Prostate gland (tissue), 1 donor: ENCODE measurements around the gene SEMA5A.

Experiments used
- POLR2A ChIP-seq: fragments of 450-650 bp; IDR thresholded peaks from one replicate; pipeline ENCODE4 v1.6.1; 2016; ENCODE audit warnings: antibody characterized with exemption, mild to moderate bottlenecking
- POLR2AphosphoS5 ChIP-seq: sonication (generic); formaldehyde crosslinking; IDR thresholded peaks from one replicate; pipeline ENCODE4 v1.6.1; 2017; ENCODE audit warnings: antibody characterized with exemption

DNA sequence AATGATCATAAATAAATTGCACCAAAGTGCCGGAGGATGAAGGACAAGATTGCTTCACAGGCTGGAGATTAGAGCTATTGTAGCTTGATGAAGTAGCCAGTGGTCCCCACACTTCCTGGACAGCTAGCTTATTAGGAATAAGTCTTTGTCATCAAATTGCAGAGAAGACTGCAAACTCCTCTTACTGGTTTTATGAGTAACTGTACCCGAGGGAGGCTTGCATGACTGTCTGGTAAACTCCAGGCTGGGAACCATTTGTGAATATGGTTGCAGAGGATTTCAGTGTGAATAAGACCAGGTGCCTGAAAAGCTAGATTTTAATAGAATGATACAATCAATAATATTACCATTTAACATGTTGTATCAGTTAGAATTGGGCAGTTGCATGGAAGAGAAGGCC, 36.5 kb upstream of the SEMA5A start:
- no peak for TF ChIP-seq POLR2A
- TF ChIP-seq POLR2AphosphoS5 = no peak
